Smooth muscle cell of the brain vasculature (primary cell): ENCODE data around the gene CFAP251.

Experiments
- DNase-seq: peaks from one replicate; pipeline ENCODE4 v3.0.0-alpha.2; 2012; ENCODE audit warnings: low read depth, low spot score

The CFAP251 gene

GRCh38 chr12:121943926-121944325 is 25.5 kb downstream of the CFAP251 start:
- DNase-seq: no peak

GRCh38 chr12:121946313-121947025 is 28.1 kb downstream of the CFAP251 start:
- DNase-seq: no peak

DNA sequence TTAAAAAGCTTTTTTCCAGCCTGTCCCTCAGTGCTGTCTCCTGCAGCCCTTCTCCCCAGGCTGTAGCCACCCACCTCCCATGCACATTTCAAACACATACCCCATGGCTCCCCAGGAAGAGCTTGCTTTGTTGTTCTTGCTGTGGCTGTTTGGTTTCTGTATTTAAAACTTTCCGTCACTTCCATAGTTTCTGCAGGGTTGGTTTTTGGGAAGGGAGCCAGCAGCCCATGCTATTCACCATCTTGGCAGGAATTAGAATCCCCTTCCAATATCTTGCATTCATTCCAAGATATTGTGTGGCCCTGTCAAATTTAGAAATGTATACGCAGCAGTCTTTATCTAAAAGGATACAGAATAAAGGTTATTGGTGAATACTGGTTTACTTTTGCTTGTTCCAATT is 29.6 kb downstream of the CFAP251 start:
- DNase-seq: no peak

GRCh38 chr12:121949648-121950397 is 31.4 kb downstream of the CFAP251 start:
- peak; percentile 45 for DNase-seq

DNA sequence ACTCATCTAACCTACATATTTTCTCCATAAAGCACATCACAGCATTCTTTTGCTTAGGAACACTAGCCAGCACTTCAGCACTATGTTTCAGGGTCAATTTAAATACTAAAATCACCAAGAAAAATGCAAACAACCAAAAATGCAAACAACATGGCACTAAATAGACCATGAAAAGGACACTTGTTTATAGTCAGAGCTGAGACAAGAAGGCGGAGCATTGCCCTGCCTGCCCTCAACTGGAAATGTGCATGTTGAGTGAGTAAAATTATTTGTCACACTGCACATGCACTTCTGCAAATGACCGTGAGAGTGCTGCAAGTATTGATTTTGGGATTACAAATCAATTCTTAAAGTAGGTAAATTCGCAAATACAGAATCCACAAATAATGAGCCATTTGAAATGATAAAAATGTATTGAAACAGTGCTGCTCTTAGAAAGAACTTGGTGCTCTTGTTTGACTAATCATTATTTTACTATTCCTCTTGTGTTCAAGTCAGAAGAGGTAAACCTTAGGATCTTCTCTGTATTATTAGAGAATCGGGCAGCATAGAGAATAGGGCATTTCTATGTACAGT is 34.8 kb downstream of the CFAP251 start:
- no peak for DNase-seq

DNA sequence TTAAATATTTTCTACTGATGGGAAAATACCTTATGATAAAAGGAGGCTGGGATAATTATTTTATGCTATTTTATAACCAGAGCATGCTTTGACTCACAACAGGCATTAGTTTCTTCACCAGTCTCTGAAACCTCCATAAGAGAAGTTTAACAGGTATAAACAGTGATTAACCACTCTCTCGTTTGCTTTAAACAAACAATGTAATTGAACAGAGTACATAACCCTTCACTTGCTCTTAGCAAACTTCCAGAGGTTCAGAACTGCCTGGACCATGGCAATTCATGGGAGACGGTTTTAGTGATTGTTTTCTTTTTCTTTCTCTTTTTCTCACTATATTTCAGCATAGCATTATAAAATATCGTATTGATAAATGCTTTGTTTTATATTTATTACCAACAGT is 35.3 kb downstream of the CFAP251 start:
- no peak for DNase-seq

- DNase-seq: no peak
Observed at GRCh38 chr12:121955258-121956237, 37.2 kb downstream of the CFAP251 start.

DNA sequence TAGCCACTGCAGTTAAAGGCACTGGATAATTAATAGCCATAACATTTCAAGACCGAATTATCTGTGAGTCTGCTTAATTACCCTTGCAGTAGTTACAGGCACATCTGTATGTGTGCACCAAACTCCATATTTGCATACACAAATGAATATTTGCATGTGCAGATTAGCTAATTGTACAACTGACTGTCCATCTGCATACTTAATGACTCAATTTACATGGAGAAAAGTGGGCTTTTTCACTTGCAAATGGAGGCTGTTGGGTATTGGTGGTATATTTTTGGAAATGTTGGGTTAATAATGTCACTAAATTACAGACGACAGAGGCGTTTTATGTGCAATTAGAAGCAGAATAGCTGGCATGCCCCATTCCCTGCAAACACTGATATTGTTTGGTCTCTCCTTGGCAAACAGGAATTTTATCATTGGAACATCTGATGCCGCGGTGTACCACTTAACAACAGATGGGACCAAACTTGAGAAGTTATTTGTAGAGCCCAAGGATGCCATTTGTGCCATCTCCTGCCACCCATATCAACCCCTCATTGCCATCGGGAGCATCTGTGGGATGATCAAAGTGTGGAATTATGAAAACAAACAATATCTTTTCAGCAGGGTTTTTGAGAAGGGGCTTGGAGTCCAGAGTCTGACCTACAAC is 39.6 kb downstream of the CFAP251 start:
- no peak for DNase-seq

DNA sequence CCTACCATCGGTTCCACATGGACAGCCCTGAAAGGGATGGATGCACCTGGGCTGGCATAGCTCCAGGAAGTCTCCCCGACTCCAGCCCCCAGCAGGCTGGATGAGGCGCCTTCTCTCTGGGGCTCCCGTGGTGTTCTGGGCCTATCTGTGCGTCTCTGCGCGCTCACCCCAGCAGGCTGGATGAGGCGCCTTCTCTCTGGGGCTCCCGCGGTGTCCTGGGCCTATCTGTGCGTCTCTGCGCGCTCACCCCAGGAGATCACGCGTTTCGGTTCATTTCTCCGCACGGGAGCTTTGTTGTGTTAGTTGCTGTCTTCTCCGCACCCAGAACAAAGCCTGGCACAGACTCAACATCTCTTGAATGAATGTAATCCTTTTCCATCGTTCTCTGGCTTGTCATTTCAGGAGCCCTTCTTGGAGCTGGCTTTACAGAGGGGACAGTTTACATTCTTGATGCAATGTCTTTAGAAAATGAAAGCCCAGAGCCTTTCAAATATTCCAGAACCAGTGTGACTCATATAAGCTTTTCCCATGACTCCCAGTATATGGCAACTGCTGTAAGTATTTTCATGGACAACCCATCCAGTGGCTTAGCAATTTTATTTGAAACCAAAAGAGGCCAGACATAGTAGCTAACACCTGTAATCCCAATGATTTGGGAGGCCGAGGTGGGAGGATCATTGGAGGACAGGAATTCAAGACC is 40.3 kb downstream of the CFAP251 start:
- DNase-seq: no peak

GRCh38 chr12:121960541-121960940 is 42.1 kb downstream of the CFAP251 start:
- no peak for DNase-seq

- DNase-seq: no peak
Observed at GRCh38 chr12:121961195-121961879, 42.9 kb downstream of the CFAP251 start.

DNA sequence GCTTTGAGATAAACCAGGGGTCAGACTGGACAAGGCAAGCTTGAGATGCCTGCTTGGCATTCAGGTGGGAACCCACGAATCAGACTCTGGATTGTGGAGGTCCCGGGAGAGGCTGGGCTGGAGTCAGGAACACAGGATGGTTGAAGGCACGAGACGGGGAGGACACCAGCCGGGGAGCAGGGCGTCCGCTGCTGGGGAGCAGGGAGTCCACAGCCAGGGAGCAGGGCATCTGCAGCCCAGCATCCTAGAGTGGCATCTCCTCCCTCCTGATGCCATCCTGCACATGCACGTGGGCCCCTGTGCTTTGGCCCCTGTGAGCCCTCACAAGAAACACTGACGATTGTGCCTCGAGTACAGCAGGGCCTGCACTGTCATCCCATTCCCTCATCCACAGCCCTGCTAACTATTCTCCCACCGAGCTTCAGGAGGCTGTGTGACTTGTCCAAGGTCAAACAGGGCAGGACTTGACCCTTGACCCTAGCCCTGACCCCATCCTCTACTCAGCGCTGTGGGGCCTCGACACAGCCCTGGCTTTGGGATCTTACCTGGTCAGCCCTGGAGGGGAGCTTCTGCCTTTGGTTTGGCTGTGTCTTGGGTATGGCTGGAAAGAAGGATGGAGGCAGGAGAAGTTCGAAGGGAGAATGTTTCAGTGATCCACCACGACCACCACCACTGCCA is 45.1 kb downstream of the CFAP251 start:
- DNase-seq: no peak

GRCh38 chr12:121964813-121965643 is 46.6 kb downstream of the CFAP251 start:
- DNase-seq: no peak

DNA sequence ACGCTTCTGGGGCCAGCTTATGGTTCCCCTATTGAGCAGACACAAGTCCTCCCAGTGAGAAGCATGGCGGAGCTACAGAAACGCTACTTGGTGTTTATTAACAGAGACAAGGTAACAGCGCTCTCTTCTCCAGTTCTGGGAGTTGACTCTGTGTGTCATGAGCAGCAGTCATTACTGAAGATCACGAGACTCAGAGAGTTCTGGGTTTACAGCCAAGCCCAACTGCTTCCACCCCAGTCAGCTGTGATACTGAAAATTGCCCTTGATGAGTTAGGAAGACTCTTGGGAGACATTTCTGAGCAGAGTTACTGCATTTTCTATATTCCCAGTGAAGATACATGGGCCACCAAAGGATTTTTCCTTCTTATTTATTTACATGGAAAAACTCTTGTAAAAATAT is 48.6 kb downstream of the CFAP251 start:
- DNase-seq: no peak

DNA sequence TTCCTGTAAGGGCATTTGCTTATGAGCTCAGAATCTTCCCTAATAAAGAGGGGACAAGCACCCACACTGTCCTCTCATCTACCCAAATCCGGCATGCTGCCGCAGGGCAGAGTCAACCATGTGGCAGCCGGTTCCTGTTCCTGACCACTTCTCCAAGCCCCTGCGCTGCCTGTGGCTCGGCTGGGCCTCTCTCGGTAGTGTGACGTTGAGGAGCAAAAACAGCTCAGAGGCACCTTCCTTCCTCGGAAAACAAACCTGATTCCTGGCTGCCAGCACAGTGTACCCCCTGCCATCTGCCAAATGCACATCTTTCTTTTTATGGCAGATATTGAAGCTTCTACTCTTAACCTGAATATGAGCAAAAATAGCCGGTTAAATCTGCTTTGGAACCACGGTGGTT is 50.5 kb downstream of the CFAP251 start:
- no peak for DNase-seq

GRCh38 chr12:121969726-121970125 is 51.3 kb downstream of the CFAP251 start:
- no peak for DNase-seq

DNA sequence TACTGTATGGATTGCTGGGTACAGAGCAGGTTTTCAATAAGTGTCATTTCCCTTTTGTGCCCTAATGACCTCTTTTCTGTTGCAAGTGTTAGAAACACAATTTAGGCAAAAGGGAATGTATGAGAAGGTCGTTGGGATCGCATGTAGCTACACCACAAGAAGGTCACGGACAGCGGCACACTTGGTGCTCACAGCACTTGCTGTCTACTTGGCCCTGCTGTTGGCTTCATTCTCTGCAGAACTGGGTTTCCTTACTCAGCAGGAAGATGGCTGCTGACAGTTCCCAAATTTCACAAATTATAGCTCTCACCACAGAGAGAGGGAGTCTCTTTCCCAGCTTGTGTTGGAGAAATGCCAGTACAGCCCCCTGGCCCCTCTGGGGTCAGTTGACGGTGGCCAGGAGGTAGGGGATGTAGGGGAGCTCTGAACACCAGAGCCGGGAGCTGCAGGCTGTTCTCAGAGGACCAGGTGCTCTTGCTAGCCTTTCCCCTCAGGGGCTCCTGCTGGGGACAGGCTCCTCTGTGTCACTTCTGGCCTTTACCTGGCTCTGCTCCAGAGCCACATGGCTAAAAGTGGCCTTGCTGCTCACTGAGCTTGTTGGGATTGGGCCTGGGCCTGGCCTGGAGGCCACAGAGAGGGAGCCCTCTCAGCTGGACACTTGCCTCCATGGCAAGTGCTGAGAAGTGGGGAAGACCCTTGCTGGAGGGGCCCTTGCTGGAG is 52.3 kb downstream of the CFAP251 start:
- no peak for DNase-seq
